Progenitor cell of endocrine pancreas (in vitro differentiated cells): Measurements from ENCODE around the gene PEAR1. TPM values are rescaled to one million over a fixed set of nuclear protein-coding genes. Genes with fewer than 3 reads are reported as not detected.

ENCODE experiments used
- DNase-seq: peaks from one replicate; pipeline ENCODE4 v3.0.0; 2021; ENCODE audit warnings: low spot score; ENCODE audit not compliant: unreplicated experiment
- H3K27ac Mint-ChIP-seq: 2 replicates; pipeline ENCODE4 v1.8.0; 2021; ENCODE audit warnings: mild to moderate bottlenecking, moderate library complexity, mixed read lengths
- H3K27me3 Mint-ChIP-seq: 2 replicates; pipeline ENCODE4 v1.8.0; 2021; ENCODE audit warnings: mixed read lengths
- H3K36me3 Mint-ChIP-seq: 2 replicates; pipeline ENCODE4 v1.8.0; 2022; ENCODE audit warnings: mixed read lengths; ENCODE audit not compliant: insufficient read depth
- H3K4me1 Mint-ChIP-seq: 2 replicates; pipeline ENCODE4 v1.8.0; 2021; ENCODE audit warnings: low read depth, mixed read lengths
- H3K4me3 Mint-ChIP-seq: 2 replicates; pipeline ENCODE4 v1.8.0; 2021; ENCODE audit warnings: low read depth, mild to moderate bottlenecking, moderate library complexity, mixed read lengths
- H3K9me3 Mint-ChIP-seq: 2 replicates; pipeline ENCODE4 v1.8.0; 2021; ENCODE audit warnings: low read depth, mixed read lengths
- total RNA-seq: library from RNA; stranded (reverse); gene quantifications from 2 replicates; pipeline ENCODE4 v1.2.1, GENCODE V29; 2021
- TF ChIP-seq, protein P1 (sequence below): fragments of 200-600 bp; sonication (generic); IDR thresholded peaks from one replicate; pipeline ENCODE4 v1.5.0; 2021; ENCODE audit warnings: antibody characterized with exemption, mild to moderate bottlenecking; ENCODE audit not compliant: unreplicated experiment

The PEAR1 gene
- total RNA-seq, 1 donor from 2014 or later = not detected

GRCh38 chr1:156939786-156940334 lies 46.3 kb downstream of the PEAR1 start:
- TF ChIP-seq, protein P1, sequence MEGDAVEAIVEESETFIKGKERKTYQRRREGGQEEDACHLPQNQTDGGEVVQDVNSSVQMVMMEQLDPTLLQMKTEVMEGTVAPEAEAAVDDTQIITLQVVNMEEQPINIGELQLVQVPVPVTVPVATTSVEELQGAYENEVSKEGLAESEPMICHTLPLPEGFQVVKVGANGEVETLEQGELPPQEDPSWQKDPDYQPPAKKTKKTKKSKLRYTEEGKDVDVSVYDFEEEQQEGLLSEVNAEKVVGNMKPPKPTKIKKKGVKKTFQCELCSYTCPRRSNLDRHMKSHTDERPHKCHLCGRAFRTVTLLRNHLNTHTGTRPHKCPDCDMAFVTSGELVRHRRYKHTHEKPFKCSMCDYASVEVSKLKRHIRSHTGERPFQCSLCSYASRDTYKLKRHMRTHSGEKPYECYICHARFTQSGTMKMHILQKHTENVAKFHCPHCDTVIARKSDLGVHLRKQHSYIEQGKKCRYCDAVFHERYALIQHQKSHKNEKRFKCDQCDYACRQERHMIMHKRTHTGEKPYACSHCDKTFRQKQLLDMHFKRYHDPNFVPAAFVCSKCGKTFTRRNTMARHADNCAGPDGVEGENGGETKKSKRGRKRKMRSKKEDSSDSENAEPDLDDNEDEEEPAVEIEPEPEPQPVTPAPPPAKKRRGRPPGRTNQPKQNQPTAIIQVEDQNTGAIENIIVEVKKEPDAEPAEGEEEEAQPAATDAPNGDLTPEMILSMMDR = no peak
- Mint-ChIP-seq H3K4me3 (no peak overlapping the region), H3K36me3 (peaks cover 15% of the 10 kb centered on the region), H3K27ac (no peak overlapping the region), H3K27me3 (no peaks in the 10 kb centered on the region), H3K9me3 (no peaks in the 10 kb centered on the region), H3K4me1 (no peaks in the 10 kb centered on the region)
- no peak for DNase-seq

DNA sequence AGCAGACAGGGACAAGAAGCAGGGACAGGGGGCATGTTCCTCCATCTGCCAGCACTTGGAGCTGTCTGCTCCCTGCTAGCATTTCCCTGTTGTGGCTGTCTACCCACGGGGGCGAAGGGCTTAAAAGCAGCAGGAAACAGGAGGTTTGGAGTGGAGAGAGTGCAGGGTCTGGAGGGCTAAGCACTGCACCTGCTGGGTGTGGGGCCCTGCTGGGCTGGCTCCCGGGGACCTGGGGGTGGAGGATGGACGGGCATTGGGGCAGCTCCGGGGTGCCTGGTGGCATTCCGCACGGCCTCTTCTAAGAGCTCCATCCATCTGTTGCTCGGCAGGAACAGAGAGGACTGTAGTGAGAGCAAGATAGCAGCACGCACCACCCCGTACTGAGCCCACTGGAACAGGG lies 48.2 kb downstream of the PEAR1 start:
- DNase-seq = no peak
- Mint-ChIP-seq H3K4me1 (no peaks in the 10 kb centered on the region), H3K27ac (no peak overlapping the region), H3K36me3 (peaks cover 22% of the 10 kb centered on the region), H3K4me3 (no peak overlapping the region), H3K27me3 (no peaks in the 10 kb centered on the region), H3K9me3 (no peaks in the 10 kb centered on the region)
- TF ChIP-seq, protein P1 = no peak

DNA sequence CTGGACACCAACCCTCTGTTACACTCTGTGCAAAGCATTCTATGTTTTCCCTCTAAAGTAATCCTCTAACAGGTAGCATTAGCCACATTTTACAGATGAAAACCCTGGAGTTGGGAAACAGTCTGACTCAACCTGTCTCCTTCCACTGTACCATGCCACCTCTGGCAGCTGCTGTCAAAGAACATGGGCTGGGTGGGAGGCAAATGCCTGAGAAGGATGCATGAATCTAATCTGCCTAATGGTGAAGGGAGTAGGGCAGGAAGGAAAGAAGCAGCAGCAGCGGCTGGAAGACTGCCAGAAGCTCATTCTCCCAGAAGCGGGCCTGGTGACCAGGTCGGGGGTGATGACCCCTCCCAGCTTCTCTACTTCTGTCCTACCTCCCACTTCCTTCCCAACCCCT lies 48.7 kb downstream of the PEAR1 start:
- DNase-seq = no peak
- Mint-ChIP-seq H3K27ac (no peak overlapping the region), H3K36me3 (peaks cover 25% of the 10 kb centered on the region), H3K4me1 (no peaks in the 10 kb centered on the region), H3K27me3 (no peaks in the 10 kb centered on the region), H3K9me3 (no peaks in the 10 kb centered on the region), H3K4me3 (no peak overlapping the region)
- TF ChIP-seq, protein P1 = no peak

DNA sequence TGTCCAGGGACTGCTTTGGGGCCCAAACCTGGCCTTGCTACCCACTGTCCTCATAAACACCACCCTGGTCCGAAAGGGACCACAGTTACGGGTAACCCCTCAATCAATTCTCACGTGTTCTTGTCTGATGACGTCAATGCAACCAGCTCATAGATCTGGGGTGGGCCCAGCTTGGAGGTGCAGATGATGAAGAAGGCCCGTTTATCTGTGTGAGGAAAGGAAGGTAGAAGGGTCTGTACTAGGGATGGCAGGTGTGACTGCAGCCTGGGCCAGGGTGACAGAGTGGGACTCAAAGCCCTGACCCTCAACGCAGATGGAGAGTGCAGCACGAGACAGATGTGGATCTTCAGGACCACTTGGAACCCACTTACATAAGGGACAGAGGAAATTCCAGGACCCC lies 49.1 kb downstream of the PEAR1 start:
- Mint-ChIP-seq H3K9me3 (no peaks in the 10 kb centered on the region), H3K4me1 (no peaks in the 10 kb centered on the region), H3K4me3 (no peak overlapping the region), H3K36me3 (peaks cover 27% of the 10 kb centered on the region), H3K27ac (no peak overlapping the region), H3K27me3 (no peaks in the 10 kb centered on the region)
- TF ChIP-seq, protein P1 = no peak
- DNase-seq = no peak

DNA sequence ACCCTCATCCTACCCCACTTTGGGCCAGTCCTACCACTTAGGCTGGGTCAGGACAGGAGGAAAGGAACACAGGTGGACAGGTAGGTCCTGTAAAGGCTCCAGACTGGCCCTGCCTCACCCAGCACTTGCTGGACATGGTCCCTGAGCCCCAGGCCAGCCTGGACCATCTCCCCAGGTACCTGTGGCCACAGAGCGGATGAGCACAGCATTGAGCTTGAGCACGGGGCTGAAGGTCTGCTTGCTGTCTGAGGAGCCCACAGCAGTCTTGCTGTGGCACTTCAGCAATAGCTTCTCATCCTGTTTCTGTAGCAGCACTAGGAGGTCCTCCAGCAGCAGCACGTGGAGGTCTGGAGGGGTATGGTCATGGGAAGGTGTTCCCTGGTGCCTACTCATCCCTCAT lies 50.2 kb downstream of the PEAR1 start:
- no peaks in the 10 kb centered on the region for H3K4me1 Mint-ChIP-seq
- DNase-seq = no peak
- H3K4me3 Mint-ChIP-seq = no peak overlapping the region
- no peaks in the 10 kb centered on the region for H3K9me3 Mint-ChIP-seq
- H3K36me3 Mint-ChIP-seq = peaks cover 29% of the 10 kb centered on the region
- no peak overlapping the region for H3K27ac Mint-ChIP-seq
- no peaks in the 10 kb centered on the region for H3K27me3 Mint-ChIP-seq
- TF ChIP-seq, protein P1 = no peak
